HL-60 (cell line): ENCODE measurements around the gene ATP4A.

ENCODE experiments used
- DNase-seq, 2 experiments: peaks; one replicate each; pipeline ENCODE4 v3.0.0-alpha.2; 2010 to 2020; ENCODE audit warnings: low read depth in 1 of 2, low spot score in 1 of 2
- H3K27ac ChIP-seq: fragments of 250-450 bp; sonication (Bioruptor Pico); replicated peaks from 2 replicates; pipeline ENCODE4 v1.5.1; 2020; ENCODE audit warnings: mild to moderate bottlenecking, moderate library complexity
- H3K27me3 ChIP-seq: fragments of 250-450 bp; sonication (Bioruptor Pico); 2 replicates; pipeline ENCODE4 v1.5.1; 2021; ENCODE audit warnings: mild to moderate bottlenecking, moderate library complexity; ENCODE audit not compliant: insufficient read depth, poor library complexity, severe bottlenecking
- H3K4me3 ChIP-seq: replicated peaks from 2 replicates; pipeline ENCODE4 v1.5.1; 2011; ENCODE audit warnings: mild to moderate bottlenecking, control low read depth, low read length; ENCODE audit not compliant: insufficient read depth
- GABPA ChIP-seq: IDR thresholded peaks from 2 replicates; pipeline ENCODE4 v1.6.1; 2012; ENCODE audit warnings: low read depth
- POLR2AphosphoS5 ChIP-seq: IDR thresholded peaks from 2 replicates; pipeline ENCODE4 v1.6.1; 2012; ENCODE audit warnings: low read depth
- SPI1 ChIP-seq: IDR thresholded peaks from 2 replicates; pipeline ENCODE4 v1.6.1; 2012; ENCODE audit warnings: low read depth, mild to moderate bottlenecking, borderline replicate concordance
- TF ChIP-seq, protein P1 (sequence below): IDR thresholded peaks from 2 replicates; pipeline ENCODE4 v1.6.1; 2012; ENCODE audit warnings: low read depth; ENCODE audit not compliant: insufficient replicate concordance
- TF ChIP-seq, protein P2 (sequence below): IDR thresholded peaks from one replicate; pipeline ENCODE4 v1.5.1; 2011; ENCODE audit warnings: low read length, control low read depth, inconsistent platforms; ENCODE audit not compliant: insufficient read depth

Gene ATP4A

DNA sequence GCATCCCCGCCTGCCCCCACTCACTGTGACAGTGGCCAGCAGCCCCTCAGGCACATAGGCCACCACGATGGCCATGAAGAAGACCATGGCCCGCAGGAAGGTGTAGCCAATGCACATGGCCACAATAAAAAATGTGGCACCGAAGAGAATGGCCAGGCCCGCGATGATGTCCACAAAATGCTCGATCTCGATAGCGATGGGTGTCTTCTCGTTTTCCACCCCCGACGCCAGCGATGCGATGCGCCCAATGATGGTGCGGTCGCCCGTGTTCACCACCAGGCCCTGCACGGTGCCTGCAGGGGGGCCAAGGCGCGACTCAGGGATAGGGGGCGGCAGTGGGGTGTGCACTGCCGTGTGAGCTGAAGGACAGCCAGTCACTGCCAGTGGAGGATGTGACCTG lies 3.7 kb downstream of the ATP4A start:
- TF ChIP-seq POLR2AphosphoS5 (no peak), SPI1 (no peak), GABPA (no peak)
- TF ChIP-seq, protein P1, sequence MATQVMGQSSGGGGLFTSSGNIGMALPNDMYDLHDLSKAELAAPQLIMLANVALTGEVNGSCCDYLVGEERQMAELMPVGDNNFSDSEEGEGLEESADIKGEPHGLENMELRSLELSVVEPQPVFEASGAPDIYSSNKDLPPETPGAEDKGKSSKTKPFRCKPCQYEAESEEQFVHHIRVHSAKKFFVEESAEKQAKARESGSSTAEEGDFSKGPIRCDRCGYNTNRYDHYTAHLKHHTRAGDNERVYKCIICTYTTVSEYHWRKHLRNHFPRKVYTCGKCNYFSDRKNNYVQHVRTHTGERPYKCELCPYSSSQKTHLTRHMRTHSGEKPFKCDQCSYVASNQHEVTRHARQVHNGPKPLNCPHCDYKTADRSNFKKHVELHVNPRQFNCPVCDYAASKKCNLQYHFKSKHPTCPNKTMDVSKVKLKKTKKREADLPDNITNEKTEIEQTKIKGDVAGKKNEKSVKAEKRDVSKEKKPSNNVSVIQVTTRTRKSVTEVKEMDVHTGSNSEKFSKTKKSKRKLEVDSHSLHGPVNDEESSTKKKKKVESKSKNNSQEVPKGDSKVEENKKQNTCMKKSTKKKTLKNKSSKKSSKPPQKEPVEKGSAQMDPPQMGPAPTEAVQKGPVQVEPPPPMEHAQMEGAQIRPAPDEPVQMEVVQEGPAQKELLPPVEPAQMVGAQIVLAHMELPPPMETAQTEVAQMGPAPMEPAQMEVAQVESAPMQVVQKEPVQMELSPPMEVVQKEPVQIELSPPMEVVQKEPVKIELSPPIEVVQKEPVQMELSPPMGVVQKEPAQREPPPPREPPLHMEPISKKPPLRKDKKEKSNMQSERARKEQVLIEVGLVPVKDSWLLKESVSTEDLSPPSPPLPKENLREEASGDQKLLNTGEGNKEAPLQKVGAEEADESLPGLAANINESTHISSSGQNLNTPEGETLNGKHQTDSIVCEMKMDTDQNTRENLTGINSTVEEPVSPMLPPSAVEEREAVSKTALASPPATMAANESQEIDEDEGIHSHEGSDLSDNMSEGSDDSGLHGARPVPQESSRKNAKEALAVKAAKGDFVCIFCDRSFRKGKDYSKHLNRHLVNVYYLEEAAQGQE: no peak
- TF ChIP-seq, protein P2, sequence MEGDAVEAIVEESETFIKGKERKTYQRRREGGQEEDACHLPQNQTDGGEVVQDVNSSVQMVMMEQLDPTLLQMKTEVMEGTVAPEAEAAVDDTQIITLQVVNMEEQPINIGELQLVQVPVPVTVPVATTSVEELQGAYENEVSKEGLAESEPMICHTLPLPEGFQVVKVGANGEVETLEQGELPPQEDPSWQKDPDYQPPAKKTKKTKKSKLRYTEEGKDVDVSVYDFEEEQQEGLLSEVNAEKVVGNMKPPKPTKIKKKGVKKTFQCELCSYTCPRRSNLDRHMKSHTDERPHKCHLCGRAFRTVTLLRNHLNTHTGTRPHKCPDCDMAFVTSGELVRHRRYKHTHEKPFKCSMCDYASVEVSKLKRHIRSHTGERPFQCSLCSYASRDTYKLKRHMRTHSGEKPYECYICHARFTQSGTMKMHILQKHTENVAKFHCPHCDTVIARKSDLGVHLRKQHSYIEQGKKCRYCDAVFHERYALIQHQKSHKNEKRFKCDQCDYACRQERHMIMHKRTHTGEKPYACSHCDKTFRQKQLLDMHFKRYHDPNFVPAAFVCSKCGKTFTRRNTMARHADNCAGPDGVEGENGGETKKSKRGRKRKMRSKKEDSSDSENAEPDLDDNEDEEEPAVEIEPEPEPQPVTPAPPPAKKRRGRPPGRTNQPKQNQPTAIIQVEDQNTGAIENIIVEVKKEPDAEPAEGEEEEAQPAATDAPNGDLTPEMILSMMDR: no peak
- peaks cover 11% of the 10 kb centered on the region for H3K27me3 ChIP-seq
- H3K27ac ChIP-seq: no peak overlapping the region
- no peak overlapping the region for H3K4me3 ChIP-seq
- DNase-seq: no peak

DNA sequence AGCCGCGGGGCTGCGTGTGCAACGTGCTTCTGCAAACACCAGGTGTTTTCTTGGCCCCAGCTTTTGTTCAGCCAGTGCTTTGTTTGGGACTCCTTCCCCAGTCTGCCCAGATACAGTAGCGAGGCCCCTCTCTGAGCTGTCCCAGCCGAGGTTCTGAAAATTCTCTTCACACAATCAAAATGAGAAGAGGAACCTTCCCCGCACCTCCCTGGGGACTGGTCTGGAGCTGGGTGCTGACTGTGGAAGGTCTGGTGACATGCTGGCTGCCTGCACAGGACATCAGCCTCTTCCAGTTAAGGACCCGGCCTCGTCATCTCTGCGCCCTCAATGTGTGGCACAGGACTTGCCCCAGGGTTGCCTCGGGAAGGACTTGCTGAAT lies 4.2 kb downstream of the ATP4A start:
- peaks cover 11% of the 10 kb centered on the region for H3K27me3 ChIP-seq
- TF ChIP-seq, protein P1: peak; percentile 91
- TF ChIP-seq GABPA: no peak
- no peak for TF ChIP-seq POLR2AphosphoS5
- H3K4me3 ChIP-seq: no peak overlapping the region
- no peak overlapping the region for H3K27ac ChIP-seq
- DNase-seq: peak in 1 of 2 experiments; percentile 69

DNA sequence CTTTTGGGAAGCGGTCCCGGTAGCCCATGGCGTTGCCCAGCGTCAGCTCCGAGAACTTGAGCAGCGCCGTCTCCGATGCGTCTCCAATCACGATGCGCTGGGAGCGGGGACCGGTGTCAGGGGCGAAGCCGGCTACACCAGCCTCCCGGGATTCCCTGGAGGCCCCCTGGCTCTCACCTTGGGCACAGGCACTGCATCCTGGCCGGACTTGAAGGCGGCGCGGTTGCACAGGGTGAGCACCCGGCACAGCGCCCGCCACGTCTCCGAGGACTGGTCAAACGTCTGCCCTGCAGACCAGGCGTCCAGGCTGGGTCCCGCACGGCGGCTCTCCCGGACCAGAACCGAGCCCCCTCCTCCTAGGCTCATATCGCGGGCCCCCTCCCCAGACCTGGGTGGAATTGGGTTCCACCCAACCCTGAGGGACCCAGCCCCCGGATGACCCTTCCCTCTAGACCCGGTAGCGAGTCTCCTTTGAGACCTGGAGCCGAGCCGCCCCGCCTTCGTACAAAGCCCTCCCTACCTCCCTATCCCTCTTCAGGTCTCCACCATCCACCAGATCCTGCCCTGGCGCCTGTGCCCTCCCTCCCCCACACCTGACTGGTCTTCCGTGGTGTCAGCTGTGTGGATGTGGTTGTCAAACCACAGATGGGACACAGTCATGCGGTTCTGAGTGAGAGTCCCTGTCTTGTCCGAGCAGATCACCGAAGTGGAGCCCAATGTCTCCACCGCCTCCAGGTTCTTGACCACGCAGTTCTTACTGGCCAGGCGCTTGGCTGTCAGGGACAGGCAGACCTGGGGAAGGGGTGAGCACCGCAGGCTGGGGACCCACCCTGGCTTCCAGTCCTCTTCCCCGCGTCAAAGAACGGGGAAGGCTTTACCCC lies 4.8 kb downstream of the ATP4A start:
- Histone ChIP-seq H3K27ac (no peak overlapping the region), H3K4me3 (no peak overlapping the region), H3K27me3 (peaks cover 11% of the 10 kb centered on the region)
- no peak for TF ChIP-seq POLR2AphosphoS5
- TF ChIP-seq GABPA: no peak
- TF ChIP-seq, protein P2: no peak
- DNase-seq: no peak

DNA sequence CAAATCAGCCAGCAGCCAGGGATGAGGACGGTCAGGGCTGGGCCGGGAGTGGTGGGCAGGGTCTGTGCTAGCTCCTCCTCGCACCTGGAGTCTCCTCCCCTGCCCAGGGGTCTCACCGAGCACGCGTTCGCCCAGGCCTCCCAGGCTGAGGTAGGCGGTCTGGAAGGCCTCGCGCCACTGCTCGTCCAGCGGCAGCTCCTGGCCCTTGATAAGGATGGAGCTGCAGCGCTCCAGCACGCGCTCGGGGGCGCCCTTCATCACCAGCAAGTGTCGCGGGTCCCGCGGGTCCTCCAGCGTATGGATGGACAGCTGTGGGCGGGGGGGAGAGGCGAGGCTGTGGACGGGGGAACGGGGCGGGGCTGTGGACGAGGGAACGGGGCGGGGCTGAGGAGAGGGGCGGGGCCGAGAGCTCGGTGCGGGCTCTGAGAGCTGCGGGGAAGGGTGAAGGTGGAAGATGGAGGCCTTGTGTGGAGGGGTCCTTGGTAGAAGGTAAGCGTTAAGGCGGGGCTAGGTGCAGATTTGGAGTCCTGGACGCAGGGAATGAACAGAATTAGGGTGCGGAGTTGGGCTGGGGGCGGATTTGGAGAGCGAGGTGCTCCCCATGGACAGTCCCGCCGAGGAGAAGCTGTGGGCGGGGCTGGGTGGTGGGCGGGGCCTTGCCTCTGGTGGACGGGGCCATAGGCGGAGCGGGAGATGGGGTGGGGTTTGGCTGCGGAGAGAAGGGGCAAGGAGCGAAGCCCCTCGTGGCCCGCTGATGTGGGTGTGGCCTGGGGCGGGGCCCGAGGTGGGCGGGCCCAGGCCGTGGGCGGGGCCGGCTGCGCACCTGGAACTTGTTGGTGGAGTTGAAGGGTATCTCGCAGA lies 5.7 kb downstream of the ATP4A start:
- H3K27ac ChIP-seq: no peak overlapping the region
- TF ChIP-seq SPI1 (no peak), POLR2AphosphoS5 (no peak), GABPA (no peak)
- TF ChIP-seq, protein P1: no peak
- TF ChIP-seq, protein P2: no peak
- peak overlapping the region; percentile 11; the same call in 1 of the 2 replicates for H3K4me3 ChIP-seq
- DNase-seq: no peak
- H3K27me3 ChIP-seq: peaks cover 11% of the 10 kb centered on the region
